ENCODE measurements around the gene AKT2. TPM values are rescaled to one million over a fixed set of nuclear protein-coding genes. Genes with fewer than 3 reads are reported as not detected.

Gene AKT2
- total RNA-seq, 1 donor from 2014 or later = 200 TPM

GRCh38 chr19:40261631-40262030 is 23.5 kb downstream of the AKT2 start:
- Mint-ChIP-seq H3K36me3 (peaks cover 34% of the 10 kb centered on the region), H3K27ac (no peak overlapping the region), H3K4me1 (no peaks in the 10 kb centered on the region), H3K9me3 (no peaks in the 10 kb centered on the region), H3K27me3 (ENCODE audit: low read depth) (no peaks in the 10 kb centered on the region), H3K4me3 (no peak overlapping the region)
- no peak for DNase-seq (ENCODE audit: low spot score in 2 of 2, unreplicated experiment in 2 of 2)
- no peak for TF ChIP-seq CTCF (IDR thresholded peaks at IDR 0.05; ENCODE audit: unreplicated experiment)

GRCh38 chr19:40257096-40257517 is 28.0 kb downstream of the AKT2 start:
- Mint-ChIP-seq H3K27ac (no peak overlapping the region), H3K27me3 (ENCODE audit: low read depth) (no peaks in the 10 kb centered on the region), H3K4me1 (no peaks in the 10 kb centered on the region), H3K9me3 (no peaks in the 10 kb centered on the region), H3K4me3 (no peak overlapping the region), H3K36me3 (peaks cover 33% of the 10 kb centered on the region)
- DNase-seq (ENCODE audit: low spot score in 2 of 2, unreplicated experiment in 2 of 2) = no peak
- TF ChIP-seq CTCF (IDR thresholded peaks at IDR 0.05; ENCODE audit: unreplicated experiment) = no peak

GRCh38 chr19:40256512-40256911 is 28.6 kb downstream of the AKT2 start:
- Mint-ChIP-seq H3K9me3 (no peaks in the 10 kb centered on the region), H3K27ac (no peak overlapping the region), H3K36me3 (peaks cover 31% of the 10 kb centered on the region), H3K27me3 (ENCODE audit: low read depth) (no peaks in the 10 kb centered on the region), H3K4me1 (no peaks in the 10 kb centered on the region), H3K4me3 (no peak overlapping the region)
- no peak for TF ChIP-seq CTCF (IDR thresholded peaks at IDR 0.05; ENCODE audit: unreplicated experiment)
- no peak for DNase-seq (ENCODE audit: low spot score in 2 of 2, unreplicated experiment in 2 of 2)

GRCh38 chr19:40255619-40256166 is 29.5 kb downstream of the AKT2 start:
- H3K36me3 Mint-ChIP-seq = peaks cover 30% of the 10 kb centered on the region
- H3K4me1 Mint-ChIP-seq = no peaks in the 10 kb centered on the region
- H3K9me3 Mint-ChIP-seq = no peaks in the 10 kb centered on the region
- no peaks in the 10 kb centered on the region for H3K27me3 Mint-ChIP-seq (ENCODE audit: low read depth)
- DNase-seq (ENCODE audit: low spot score in 2 of 2, unreplicated experiment in 2 of 2) = no peak
- no peak for TF ChIP-seq CTCF (IDR thresholded peaks at IDR 0.05; ENCODE audit: unreplicated experiment)
- H3K27ac Mint-ChIP-seq = no peak overlapping the region
- no peak overlapping the region for H3K4me3 Mint-ChIP-seq

- no peak overlapping the region for H3K4me3 Mint-ChIP-seq
- TF ChIP-seq CTCF (IDR thresholded peaks at IDR 0.05; ENCODE audit: unreplicated experiment) = no peak
- H3K27ac Mint-ChIP-seq = no peak overlapping the region
- peaks cover 30% of the 10 kb centered on the region for H3K36me3 Mint-ChIP-seq
- DNase-seq (ENCODE audit: low spot score in 2 of 2, unreplicated experiment in 2 of 2) = no peak
- H3K27me3 Mint-ChIP-seq (ENCODE audit: low read depth) = no peaks in the 10 kb centered on the region
- H3K9me3 Mint-ChIP-seq = no peaks in the 10 kb centered on the region
- H3K4me1 Mint-ChIP-seq = no peaks in the 10 kb centered on the region
Observed at GRCh38 chr19:40254714-40255418, 30.3 kb downstream of the AKT2 start.
